ENCODE results near the gene PRRT1.
"Not testable (repeated sequence)": the region's sequence is repeated elsewhere in the genome, so short reads cannot be mapped to it uniquely, and the experiment has no call there.

The PRRT1 gene

GRCh38 chr6:32111424-32112066 lies 40.2 kb downstream of the PRRT1 start:
- DNase-seq = no peak

GRCh38 chr6:32110632-32111031 lies 41.1 kb downstream of the PRRT1 start:
- ATAC-seq (replicated peaks) (no peak), DNase-seq (no peak)
- Mint-ChIP-seq H3K4me1 (ENCODE audit: low read depth in 2 of 2) (peaks cover 19 to 20% of the 10 kb centered on the region in 2 donors), H3K27ac (peak overlapping the region in 1 of 2 donors; percentile 2), H3K27me3 (peaks cover 23 to 36% of the 10 kb centered on the region in 2 donors), H3K4me3 (no peak overlapping the region), H3K36me3 (ENCODE audit: insufficient read depth) (peaks cover 22% of the 10 kb centered on the region), H3K9me3 (no peaks in the 10 kb centered on the region)

More at GRCh38 chr6:32111424-32112066, 40.2 kb downstream of the PRRT1 start:
- Mint-ChIP-seq H3K4me3 (no peak overlapping the region), H3K27ac (peak overlapping the region; percentile 2 to 6), H3K9me3 (no peaks in the 10 kb centered on the region), H3K4me1 (ENCODE audit: low read depth in 2 of 2) (peaks cover 20 to 23% of the 10 kb centered on the region in 2 donors), H3K36me3 (ENCODE audit: insufficient read depth) (peaks cover 26% of the 10 kb centered on the region), H3K27me3 (peaks cover 16 to 27% of the 10 kb centered on the region in 2 donors)
- no peak for ATAC-seq (replicated peaks)

GRCh38 chr6:32109765-32110160 lies 42.0 kb downstream of the PRRT1 start:
- H3K27ac Mint-ChIP-seq = peak overlapping the region in 1 of 2 donors; percentile 32
- H3K4me3 Mint-ChIP-seq = peak overlapping the region in 1 of 2 donors; percentile 30
- peaks cover 17% of the 10 kb centered on the region for H3K36me3 Mint-ChIP-seq (ENCODE audit: insufficient read depth)
- DNase-seq (no peak), ATAC-seq (replicated peaks) (no peak)
- no peaks in the 10 kb centered on the region for H3K9me3 Mint-ChIP-seq
- H3K27me3 Mint-ChIP-seq = peaks cover 32 to 44% of the 10 kb centered on the region in 2 donors
- H3K4me1 Mint-ChIP-seq (ENCODE audit: low read depth in 2 of 2) = peaks cover 19 to 20% of the 10 kb centered on the region in 2 donors

DNA sequence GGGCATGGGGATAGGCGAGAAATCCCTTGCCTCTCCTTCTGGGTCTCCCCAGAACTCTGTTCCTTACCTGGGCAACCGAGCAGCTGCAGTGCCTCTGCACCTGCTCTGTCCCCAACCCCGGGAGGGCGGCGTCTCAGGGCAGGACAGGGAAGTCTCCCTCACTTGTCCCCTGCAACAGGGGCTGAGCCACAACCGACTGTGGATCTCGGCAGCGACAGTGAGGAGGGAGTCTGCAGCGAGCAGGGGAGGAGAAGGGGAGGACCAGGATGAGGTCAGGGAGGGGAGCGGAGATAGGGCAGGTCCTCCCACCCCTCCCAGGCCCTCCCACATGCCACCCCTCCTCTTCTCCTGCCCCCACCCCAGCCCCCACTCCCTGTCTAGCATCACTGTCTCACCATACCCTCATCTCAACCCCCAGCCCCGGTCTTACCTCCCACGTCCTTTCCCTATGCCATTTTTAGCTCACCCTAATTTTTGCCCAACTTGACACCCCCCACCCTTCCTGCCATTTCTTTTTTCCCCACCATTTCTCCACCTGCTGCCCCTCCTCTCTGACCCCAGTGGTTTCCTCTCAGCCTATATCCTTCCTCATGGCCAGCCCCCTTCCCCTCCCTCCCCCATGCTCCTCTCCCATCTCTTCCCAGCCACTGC lies 42.5 kb downstream of the PRRT1 start, which contains the start of gene TNXB:
TNXB (minus strand) TSS at position 225 of the 651 bp plus-strand sequence. CDS start 11,140 bp downstream, outside the sequence.
- no peaks in the 10 kb centered on the region for H3K9me3 Mint-ChIP-seq
- H3K27ac Mint-ChIP-seq = peak within 1 kb of the TSS in 1 of 2 donors; percentile 85
- peaks cover 19 to 20% of the 10 kb centered on the region in 2 donors for H3K4me1 Mint-ChIP-seq (ENCODE audit: low read depth in 2 of 2)
- H3K4me3 Mint-ChIP-seq = peak within 1 kb of the TSS in 1 of 2 donors; percentile 50
- peaks cover 17% of the 10 kb centered on the region for H3K36me3 Mint-ChIP-seq (ENCODE audit: insufficient read depth)
- ATAC-seq (replicated peaks) (peak; percentile 53), DNase-seq (no peak)
- peaks cover 37 to 50% of the 10 kb centered on the region in 2 donors for H3K27me3 Mint-ChIP-seq

DNA sequence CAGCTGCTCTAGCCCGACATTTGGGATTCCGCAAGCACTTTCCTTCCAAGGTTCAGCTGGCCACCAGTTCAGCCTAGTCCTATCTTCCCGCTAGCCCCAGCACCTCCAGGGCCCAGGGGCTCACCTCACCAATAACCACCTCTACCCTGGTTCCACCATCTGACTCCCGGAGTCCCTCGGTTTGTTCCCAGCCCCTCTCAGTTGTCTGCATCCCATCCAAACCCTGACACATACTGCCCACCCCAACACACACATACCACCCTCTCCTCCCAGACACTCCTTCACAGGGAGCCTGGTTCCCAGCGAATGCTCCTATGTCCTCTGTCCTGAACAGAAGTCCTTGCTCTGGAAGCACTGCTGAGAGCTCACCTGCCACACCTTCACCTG lies 43.0 kb downstream of the PRRT1 start:
- Mint-ChIP-seq H3K36me3 (ENCODE audit: insufficient read depth) (peaks cover 17% of the 10 kb centered on the region), H3K9me3 (no peaks in the 10 kb centered on the region), H3K4me1 (ENCODE audit: low read depth in 2 of 2) (peaks cover 19 to 20% of the 10 kb centered on the region in 2 donors), H3K27me3 (peaks cover 42 to 55% of the 10 kb centered on the region in 2 donors), H3K4me3 (peak overlapping the region in 1 of 2 donors; percentile 50), H3K27ac (peak overlapping the region in 1 of 2 donors; percentile 45)
- ATAC-seq (replicated peaks) (no peak), DNase-seq (no peak)

GRCh38 chr6:32108094-32108627 lies 43.6 kb downstream of the PRRT1 start:
- DNase-seq (no peak), ATAC-seq (replicated peaks) (peak; percentile 8)
- peak overlapping the region in 1 of 2 donors; percentile 50 for H3K4me3 Mint-ChIP-seq
- H3K4me1 Mint-ChIP-seq (ENCODE audit: low read depth in 2 of 2) = peaks cover 19 to 20% of the 10 kb centered on the region in 2 donors
- H3K9me3 Mint-ChIP-seq = no peaks in the 10 kb centered on the region
- peaks cover 47 to 60% of the 10 kb centered on the region in 2 donors for H3K27me3 Mint-ChIP-seq
- H3K27ac Mint-ChIP-seq = peak overlapping the region in 1 of 2 donors; percentile 85
- H3K36me3 Mint-ChIP-seq (ENCODE audit: insufficient read depth) = peaks cover 14% of the 10 kb centered on the region

DNA sequence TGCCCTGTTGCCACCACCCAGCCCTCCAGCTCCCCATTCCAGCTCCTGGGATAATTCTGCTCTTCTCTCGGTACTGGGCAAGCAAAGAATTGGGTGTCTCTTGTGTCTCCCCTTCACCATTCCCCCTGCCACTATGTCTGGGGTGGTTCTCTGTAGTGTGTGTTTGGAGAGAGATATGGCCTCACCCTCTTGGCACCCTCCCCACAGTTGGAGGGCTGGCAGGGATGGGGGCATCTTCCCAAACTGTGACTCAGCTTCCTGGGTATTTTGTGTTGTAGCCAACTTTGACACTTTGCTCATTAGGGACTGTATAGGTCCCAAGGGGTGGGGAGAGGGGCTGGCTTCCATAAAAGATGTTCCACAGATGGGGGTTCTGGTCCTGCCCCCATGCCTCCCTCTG lies 44.3 kb downstream of the PRRT1 start:
- Mint-ChIP-seq H3K27ac (peak overlapping the region in 1 of 2 donors; percentile 85), H3K36me3 (ENCODE audit: insufficient read depth) (peaks cover 11% of the 10 kb centered on the region), H3K27me3 (peaks cover 51 to 66% of the 10 kb centered on the region in 2 donors), H3K9me3 (no peaks in the 10 kb centered on the region), H3K4me1 (ENCODE audit: low read depth in 2 of 2) (peaks cover 19 to 20% of the 10 kb centered on the region in 2 donors), H3K4me3 (peak overlapping the region in 1 of 2 donors; percentile 46)
- DNase-seq = no peak
- ATAC-seq (replicated peaks) = no peak

- ATAC-seq (replicated peaks) = no peak
- Mint-ChIP-seq H3K27me3 (peaks cover 54 to 80% of the 10 kb centered on the region in 2 donors), H3K27ac (no peak overlapping the region), H3K9me3 (no peaks in the 10 kb centered on the region), H3K4me3 (no peak overlapping the region), H3K4me1 (ENCODE audit: low read depth in 2 of 2) (peaks cover 19 to 20% of the 10 kb centered on the region in 2 donors), H3K36me3 (ENCODE audit: insufficient read depth) (peaks cover 9% of the 10 kb centered on the region)
- DNase-seq = no peak
Measured at GRCh38 chr6:32105433-32105832, 46.3 kb downstream of the PRRT1 start.

DNA sequence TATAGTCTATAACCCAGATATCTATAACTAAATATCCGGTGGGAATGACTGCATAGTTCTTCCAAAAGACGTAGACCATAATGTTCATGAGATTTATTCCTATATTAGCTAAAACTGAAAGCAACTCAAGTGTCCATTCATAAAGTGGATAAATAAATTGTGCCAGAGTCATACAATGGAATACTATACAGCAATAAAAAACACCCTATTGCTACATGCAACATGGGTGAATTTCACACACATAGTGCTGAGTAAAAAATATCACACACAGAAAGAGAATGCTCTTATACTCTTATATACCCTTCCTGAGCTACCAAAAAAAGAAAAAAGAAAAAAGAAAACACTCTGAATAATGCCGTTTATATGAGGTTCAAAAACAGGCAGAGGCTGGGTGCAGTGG lies 49.5 kb downstream of the PRRT1 start:
- no peaks in the 10 kb centered on the region for H3K9me3 Mint-ChIP-seq
- ATAC-seq (replicated peaks) (no peak), DNase-seq (no peak)
- peaks cover 71 to 92% of the 10 kb centered on the region in 2 donors for H3K27me3 Mint-ChIP-seq
- H3K27ac Mint-ChIP-seq = no peak overlapping the region
- H3K4me3 Mint-ChIP-seq = no peak overlapping the region
- peaks cover 0 to under 1% of the 10 kb centered on the region in 2 donors for H3K4me1 Mint-ChIP-seq (ENCODE audit: low read depth in 2 of 2)
- H3K36me3 Mint-ChIP-seq (ENCODE audit: insufficient read depth) = no peaks in the 10 kb centered on the region

GRCh38 chr6:32100251-32100650 lies 51.5 kb downstream of the PRRT1 start:
- peaks cover 66 to 92% of the 10 kb centered on the region in 2 donors for H3K27me3 Mint-ChIP-seq
- not testable (repeated sequence) for H3K4me3 Mint-ChIP-seq; H3K36me3 Mint-ChIP-seq (ENCODE audit: insufficient read depth); ATAC-seq (replicated peaks); H3K4me1 Mint-ChIP-seq (ENCODE audit: low read depth in 2 of 2); H3K9me3 Mint-ChIP-seq; DNase-seq; H3K27ac Mint-ChIP-seq
